ENCODE results near the gene PCSK5.
A peak's percentile ranks its signal among the peaks of the same experiment; 100 is the strongest.

The PCSK5 gene

DNA sequence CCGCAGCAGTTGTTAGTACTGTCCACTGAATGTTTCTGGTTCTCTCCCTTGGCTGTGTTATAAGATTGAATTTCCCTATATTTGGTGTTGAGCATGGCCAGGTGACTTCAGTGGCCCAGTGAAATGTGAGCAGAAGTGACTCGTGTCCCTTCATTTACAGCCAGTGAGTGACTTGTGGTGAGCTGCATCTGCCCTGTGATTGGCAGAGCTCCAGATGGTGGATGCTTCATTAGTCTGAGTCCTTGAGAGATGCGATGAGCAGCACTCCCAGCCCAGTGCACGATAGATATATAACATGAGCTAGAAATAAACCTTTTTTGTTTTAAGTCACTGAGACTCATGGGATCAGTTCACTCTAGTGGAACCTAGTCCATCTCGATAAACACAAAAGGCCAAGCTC, 19.3 kb downstream of the PCSK5 start:
- Histone ChIP-seq H2BK12ac (ENCODE audit: low read length in 2 of 2) (no peak overlapping the region), H2AFZ (ENCODE audit: low read depth, low read length) (no peak overlapping the region), H2AK5ac (ENCODE audit: low read length, severe bottlenecking) (no peak overlapping the region), H3K4me1 (ENCODE audit: control insufficient read depth, insufficient read depth, low read depth, low read length) (no peaks in the 10 kb centered on the region), H2BK15ac (ENCODE audit: low read depth, poor library complexity, severe bottlenecking) (no peak overlapping the region), H3K4me3 (ENCODE audit: insufficient read depth in 1 of 2, low read depth in 1 of 2, low read length in 2 of 2) (no peak overlapping the region), H3K27me3 (ENCODE audit: control insufficient read depth in 1 of 2, insufficient read depth in 1 of 2, low read length in 2 of 2) (no peaks in the 10 kb centered on the region), H3K79me1 (replicated peaks; ENCODE audit: low read length, poor library complexity, severe bottlenecking) (peaks cover 1% of the 10 kb centered on the region), H3K23ac (ENCODE audit: low read length in 2 of 2) (no peak overlapping the region), H3K18ac (ENCODE audit: low read depth in 1 of 2, low read length in 2 of 2) (no peak overlapping the region), H3K36me3 (ENCODE audit: control insufficient read depth in 1 of 2, insufficient read depth in 2 of 2, low read depth in 1 of 2, low read length in 2 of 2) (no peaks in the 10 kb centered on the region), H3K9me3 (ENCODE audit: control insufficient read depth, low read length) (no peaks in the 10 kb centered on the region), H3K9ac (ENCODE audit: low read length) (no peak overlapping the region), H2BK5ac (ENCODE audit: low read depth, low read length, poor library complexity, severe bottlenecking) (no peak overlapping the region), H3K27ac (ENCODE audit: low read length, poor library complexity, severe bottlenecking) (no peak overlapping the region), H4K8ac (ENCODE audit: low read length) (no peak overlapping the region), H4K91ac (ENCODE audit: low read length) (no peak overlapping the region), H3K4me2 (ENCODE audit: low read length, poor library complexity, severe bottlenecking) (no peak overlapping the region), H2BK120ac (ENCODE audit: low read depth, low read length) (no peak overlapping the region), H3K4ac (ENCODE audit: low read depth in 1 of 2, low read length in 2 of 2) (no peak overlapping the region), H3K14ac (ENCODE audit: low read length in 2 of 2) (no peak overlapping the region)
- DNase-seq: no peak
- WGBS: 89% methylated on average over 4 of the region's 5 CpGs

GRCh38 chr9:75910731-75911130, 20.3 kb downstream of the PCSK5 start:
- no peak overlapping the region for H3K23ac ChIP-seq (ENCODE audit: low read length in 2 of 2)
- no peak overlapping the region for H4K91ac ChIP-seq (ENCODE audit: low read length)
- no peak overlapping the region for H2AFZ ChIP-seq (ENCODE audit: low read depth, low read length)
- no peak overlapping the region for H4K8ac ChIP-seq (ENCODE audit: low read length)
- no peak overlapping the region for H3K4ac ChIP-seq (ENCODE audit: low read depth in 1 of 2, low read length in 2 of 2)
- no peak overlapping the region for H2BK15ac ChIP-seq (ENCODE audit: low read depth, poor library complexity, severe bottlenecking)
- H2BK12ac ChIP-seq (ENCODE audit: low read length in 2 of 2): no peak overlapping the region
- H2AK5ac ChIP-seq (ENCODE audit: low read length, severe bottlenecking): no peak overlapping the region
- no peaks in the 10 kb centered on the region for H3K36me3 ChIP-seq (ENCODE audit: control insufficient read depth in 1 of 2, insufficient read depth in 2 of 2, low read depth in 1 of 2, low read length in 2 of 2)
- H3K4me2 ChIP-seq (ENCODE audit: low read length, poor library complexity, severe bottlenecking): no peak overlapping the region
- H3K14ac ChIP-seq (ENCODE audit: low read length in 2 of 2): no peak overlapping the region
- H3K18ac ChIP-seq (ENCODE audit: low read depth in 1 of 2, low read length in 2 of 2): no peak overlapping the region
- H3K9me3 ChIP-seq (ENCODE audit: control insufficient read depth, low read length): no peaks in the 10 kb centered on the region
- no peaks in the 10 kb centered on the region for H3K27me3 ChIP-seq (ENCODE audit: control insufficient read depth in 1 of 2, insufficient read depth in 1 of 2, low read length in 2 of 2)
- no peak for DNase-seq
- H3K79me1 ChIP-seq (replicated peaks; ENCODE audit: low read length, poor library complexity, severe bottlenecking): peaks cover 1% of the 10 kb centered on the region
- H3K27ac ChIP-seq (ENCODE audit: low read length, poor library complexity, severe bottlenecking): no peak overlapping the region
- H3K9ac ChIP-seq (ENCODE audit: low read length): no peak overlapping the region
- no peak overlapping the region for H2BK120ac ChIP-seq (ENCODE audit: low read depth, low read length)
- no peak overlapping the region for H3K4me3 ChIP-seq (ENCODE audit: insufficient read depth in 1 of 2, low read depth in 1 of 2, low read length in 2 of 2)
- H3K4me1 ChIP-seq (ENCODE audit: control insufficient read depth, insufficient read depth, low read depth, low read length): no peaks in the 10 kb centered on the region
- 94% methylated on average over 3 of the region's 4 CpGs for WGBS
- no peak overlapping the region for H2BK5ac ChIP-seq (ENCODE audit: low read depth, low read length, poor library complexity, severe bottlenecking)

GRCh38 chr9:75911390-75911789, 20.9 kb downstream of the PCSK5 start:
- H3K79me1 ChIP-seq (replicated peaks; ENCODE audit: low read length, poor library complexity, severe bottlenecking): peaks cover 1% of the 10 kb centered on the region
- H2BK120ac ChIP-seq (ENCODE audit: low read depth, low read length): no peak overlapping the region
- no peak overlapping the region for H3K18ac ChIP-seq (ENCODE audit: low read depth in 1 of 2, low read length in 2 of 2)
- H2BK12ac ChIP-seq (ENCODE audit: low read length in 2 of 2): no peak overlapping the region
- no peak overlapping the region for H2AK5ac ChIP-seq (ENCODE audit: low read length, severe bottlenecking)
- no peak overlapping the region for H2BK5ac ChIP-seq (ENCODE audit: low read depth, low read length, poor library complexity, severe bottlenecking)
- no peak overlapping the region for H4K8ac ChIP-seq (ENCODE audit: low read length)
- H3K9me3 ChIP-seq (ENCODE audit: control insufficient read depth, low read length): no peaks in the 10 kb centered on the region
- 94% methylated on average over 3 of the region's 3 CpGs for WGBS
- no peak overlapping the region for H2AFZ ChIP-seq (ENCODE audit: low read depth, low read length)
- no peak for DNase-seq
- H3K23ac ChIP-seq (ENCODE audit: low read length in 2 of 2): no peak overlapping the region
- no peak overlapping the region for H2BK15ac ChIP-seq (ENCODE audit: low read depth, poor library complexity, severe bottlenecking)
- H4K91ac ChIP-seq (ENCODE audit: low read length): no peak overlapping the region
- no peak overlapping the region for H3K4me3 ChIP-seq (ENCODE audit: insufficient read depth in 1 of 2, low read depth in 1 of 2, low read length in 2 of 2)
- H3K14ac ChIP-seq (ENCODE audit: low read length in 2 of 2): no peak overlapping the region
- H3K27me3 ChIP-seq (ENCODE audit: control insufficient read depth in 1 of 2, insufficient read depth in 1 of 2, low read length in 2 of 2): no peaks in the 10 kb centered on the region
- H3K36me3 ChIP-seq (ENCODE audit: control insufficient read depth in 1 of 2, insufficient read depth in 2 of 2, low read depth in 1 of 2, low read length in 2 of 2): no peaks in the 10 kb centered on the region
- no peak overlapping the region for H3K9ac ChIP-seq (ENCODE audit: low read length)
- H3K4ac ChIP-seq (ENCODE audit: low read depth in 1 of 2, low read length in 2 of 2): no peak overlapping the region
- H3K4me1 ChIP-seq (ENCODE audit: control insufficient read depth, insufficient read depth, low read depth, low read length): no peaks in the 10 kb centered on the region
- no peak overlapping the region for H3K4me2 ChIP-seq (ENCODE audit: low read length, poor library complexity, severe bottlenecking)
- H3K27ac ChIP-seq (ENCODE audit: low read length, poor library complexity, severe bottlenecking): no peak overlapping the region

GRCh38 chr9:75912951-75913350, 22.5 kb downstream of the PCSK5 start:
- Histone ChIP-seq H3K4me3 (ENCODE audit: insufficient read depth in 1 of 2, low read depth in 1 of 2, low read length in 2 of 2) (no peak overlapping the region), H3K14ac (ENCODE audit: low read length in 2 of 2) (no peak overlapping the region), H3K23ac (ENCODE audit: low read length in 2 of 2) (no peak overlapping the region), H3K27ac (ENCODE audit: low read length, poor library complexity, severe bottlenecking) (no peak overlapping the region), H2BK5ac (ENCODE audit: low read depth, low read length, poor library complexity, severe bottlenecking) (no peak overlapping the region), H3K18ac (ENCODE audit: low read depth in 1 of 2, low read length in 2 of 2) (no peak overlapping the region), H3K79me1 (replicated peaks; ENCODE audit: low read length, poor library complexity, severe bottlenecking) (peaks cover 1% of the 10 kb centered on the region), H2BK120ac (ENCODE audit: low read depth, low read length) (no peak overlapping the region), H2AFZ (ENCODE audit: low read depth, low read length) (no peak overlapping the region), H3K27me3 (ENCODE audit: control insufficient read depth in 1 of 2, insufficient read depth in 1 of 2, low read length in 2 of 2) (no peaks in the 10 kb centered on the region), H2BK15ac (ENCODE audit: low read depth, poor library complexity, severe bottlenecking) (no peak overlapping the region), H3K4me1 (ENCODE audit: control insufficient read depth, insufficient read depth, low read depth, low read length) (no peaks in the 10 kb centered on the region), H3K4me2 (ENCODE audit: low read length, poor library complexity, severe bottlenecking) (no peak overlapping the region), H3K4ac (ENCODE audit: low read depth in 1 of 2, low read length in 2 of 2) (no peak overlapping the region), H2AK5ac (ENCODE audit: low read length, severe bottlenecking) (peak overlapping the region; percentile 32), H3K9ac (ENCODE audit: low read length) (no peak overlapping the region), H2BK12ac (ENCODE audit: low read length in 2 of 2) (no peak overlapping the region), H4K91ac (ENCODE audit: low read length) (no peak overlapping the region), H3K36me3 (ENCODE audit: control insufficient read depth in 1 of 2, insufficient read depth in 2 of 2, low read depth in 1 of 2, low read length in 2 of 2) (no peaks in the 10 kb centered on the region), H4K8ac (ENCODE audit: low read length) (no peak overlapping the region), H3K9me3 (ENCODE audit: control insufficient read depth, low read length) (no peaks in the 10 kb centered on the region)
- WGBS: 100% methylated on average over 1 of the region's 3 CpGs
- DNase-seq: no peak
